Glomerular endothelial cell (primary cell): Measurements from ENCODE around the gene PYM1. TPM values are rescaled to one million over a fixed set of nuclear protein-coding genes. Genes with fewer than 3 reads are reported as not detected.

Source experiments
- total RNA-seq: library from RNA; depleted of rRNA; stranded (reverse); fragments of >200 nt; gene quantifications from 2 replicates; pipeline ENCODE4 v1.2.3, GENCODE V29; 2015

Gene PYM1
- total RNA-seq, 1 donor from 2014 or later, result 31.8 TPM

Other genes starting within 250 kb of the PYM1 start
- 0.18 and 0.82 TPM in 2 replicates for gene ITGA7, start 220.0 kb downstream of the PYM1 start, total RNA-seq
- 112 and 126 TPM in 2 replicates for gene BLOC1S1, start 211.8 kb downstream of the PYM1 start, total RNA-seq
- 1.0 and 2.6 TPM in 2 replicates for gene RDH5, start 207.5 kb downstream of the PYM1 start, total RNA-seq
- 1,119 and 1,154 TPM in 2 replicates for gene CD63, start 198.9 kb downstream of the PYM1 start, total RNA-seq
- gene GDF11, start 184.8 kb downstream of the PYM1 start, total RNA-seq, result 6.1 and 12.5 TPM in 2 replicates
- gene SARNP, start 110.2 kb downstream of the PYM1 start, total RNA-seq, result 94.4 and 103 TPM in 2 replicates
- 22.9 and 31.3 TPM in 2 replicates for gene ORMDL2, start 109.9 kb downstream of the PYM1 start, total RNA-seq
- gene DNAJC14, start 98.3 kb downstream of the PYM1 start, total RNA-seq, result 25.1 and 43.9 TPM in 2 replicates
- 0.99 and 5.6 TPM in 2 replicates for gene MMP19, start 85.0 kb downstream of the PYM1 start, total RNA-seq
- gene DGKA, start 3.3 kb upstream of the PYM1 start, total RNA-seq, result 49.8 and 53.7 TPM in 2 replicates
- 0.58 and 1.1 TPM in 2 replicates for gene PMEL, start 38.1 kb upstream of the PYM1 start, total RNA-seq
- gene CDK2, start 38.9 kb upstream of the PYM1 start, total RNA-seq, result 20.2 and 28.4 TPM in 2 replicates
- gene RAB5B, start 46.2 kb upstream of the PYM1 start, total RNA-seq, result 76.2 and 88.7 TPM in 2 replicates
- gene SUOX, start 69.4 kb upstream of the PYM1 start, total RNA-seq, result 13.3 and 14.3 TPM in 2 replicates
- 1.8 and 4.9 TPM in 2 replicates for gene IKZF4, start 93.1 kb upstream of the PYM1 start, total RNA-seq
- gene RPS26, start 114.0 kb upstream of the PYM1 start, total RNA-seq, result 956 and 971 TPM in 2 replicates
- gene ERBB3, start 152.3 kb upstream of the PYM1 start, total RNA-seq, result 0.53 TPM in 1 of 2 replicates, not detected in the other
- gene PA2G4, start 176.7 kb upstream of the PYM1 start, total RNA-seq, result 113 and 125 TPM in 2 replicates
- gene RPL41, start 188.7 kb upstream of the PYM1 start, total RNA-seq, result 1,895 and 2,713 TPM in 2 replicates
- gene ZC3H10, start 190.4 kb upstream of the PYM1 start, total RNA-seq, result 3.0 and 4.1 TPM in 2 replicates
- 269 and 275 TPM in 2 replicates for gene ESYT1, start 200.4 kb upstream of the PYM1 start, total RNA-seq
- gene MYL6B, start 224.7 kb upstream of the PYM1 start, total RNA-seq, result 103 and 104 TPM in 2 replicates
- 2,948 and 3,870 TPM in 2 replicates for gene MYL6, start 230.5 kb upstream of the PYM1 start, total RNA-seq